BE2C (cell line): ENCODE measurements around the gene SECTM1.

Source experiments
- DNase-seq: peaks from one replicate; pipeline ENCODE4 v3.0.0-alpha.2; 2020
- H3K27me3 ChIP-seq: fragments of 250-450 bp; sonication (Bioruptor Pico); 2 replicates; pipeline ENCODE4 v1.5.1; 2020; ENCODE audit warnings: mild to moderate bottlenecking
- H3K36me3 ChIP-seq: fragments of 250-450 bp; sonication (Bioruptor Pico); 2 replicates; pipeline ENCODE4 v1.5.1; 2020; ENCODE audit warnings: mild to moderate bottlenecking
- H3K4me1 ChIP-seq: fragments of 250-450 bp; sonication (Bioruptor Pico); 2 replicates; pipeline ENCODE4 v1.5.1; 2020
- H3K4me3 ChIP-seq: 2 replicates; pipeline ENCODE4 v1.5.1; 2011; ENCODE audit warnings: low read depth, low read length
- H3K9me3 ChIP-seq: fragments of 250-450 bp; sonication (Bioruptor Pico); 2 replicates; pipeline ENCODE4 v1.5.1; 2020
- TF ChIP-seq, protein P1 (sequence below): IDR thresholded peaks from 2 replicates; pipeline ENCODE4 v1.5.1; 2012; ENCODE audit warnings: mild to moderate bottlenecking, low read depth, low read length

SECTM1 gene

DNA sequence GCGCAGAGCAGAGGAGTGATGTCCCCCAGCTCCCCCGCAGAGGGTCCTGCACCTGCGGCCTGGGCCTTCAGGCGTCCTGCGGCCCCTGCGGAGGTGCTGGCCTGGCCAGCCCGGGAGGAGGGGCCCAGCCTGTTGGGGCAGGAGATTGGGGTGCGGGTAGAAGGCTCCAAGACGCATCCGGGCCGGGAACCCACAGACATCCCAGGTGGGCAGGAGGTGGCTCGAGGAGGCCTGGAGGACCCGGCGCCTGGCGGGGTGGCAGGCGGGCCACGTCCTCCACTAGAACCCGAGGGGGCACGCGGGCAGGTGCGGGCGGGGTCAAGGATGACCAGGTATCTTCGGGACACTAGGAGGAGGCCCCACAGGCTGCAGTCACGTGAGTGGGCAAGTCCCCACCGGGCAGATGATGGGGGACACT, 647 bp upstream of the SECTM1 start:
- DNase-seq: no peak

DNA sequence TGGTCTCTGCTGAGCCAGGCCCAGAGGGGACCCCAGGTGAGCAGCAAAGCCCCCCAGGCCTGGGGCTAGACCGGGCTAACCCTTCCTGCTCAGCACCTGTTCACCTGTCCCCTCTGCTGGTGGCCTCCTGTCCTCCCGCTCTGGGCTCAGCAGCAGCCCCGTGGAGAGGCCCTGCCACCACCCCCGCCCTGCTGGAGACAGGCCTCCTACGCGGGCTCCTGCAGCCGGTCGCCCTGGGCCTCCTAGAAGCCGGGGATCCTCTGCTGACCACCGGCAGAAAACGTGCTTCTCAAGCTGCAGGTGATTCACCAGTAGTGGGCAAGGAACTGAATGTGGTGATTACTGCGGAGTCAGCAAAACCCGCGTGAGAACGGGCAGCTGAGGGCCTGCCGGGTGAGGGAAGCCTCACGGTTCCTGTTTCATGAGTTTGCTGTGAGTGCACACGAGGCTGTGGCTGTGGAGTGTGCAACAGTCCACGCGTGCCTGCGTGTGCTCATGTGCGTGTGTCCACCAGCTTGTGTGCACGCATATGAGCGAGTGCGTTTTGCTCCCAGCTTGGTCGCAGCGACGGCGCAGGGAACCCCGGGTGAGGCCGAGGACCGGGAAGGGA, 792 bp downstream of the SECTM1 start:
- TF ChIP-seq, protein P1, sequence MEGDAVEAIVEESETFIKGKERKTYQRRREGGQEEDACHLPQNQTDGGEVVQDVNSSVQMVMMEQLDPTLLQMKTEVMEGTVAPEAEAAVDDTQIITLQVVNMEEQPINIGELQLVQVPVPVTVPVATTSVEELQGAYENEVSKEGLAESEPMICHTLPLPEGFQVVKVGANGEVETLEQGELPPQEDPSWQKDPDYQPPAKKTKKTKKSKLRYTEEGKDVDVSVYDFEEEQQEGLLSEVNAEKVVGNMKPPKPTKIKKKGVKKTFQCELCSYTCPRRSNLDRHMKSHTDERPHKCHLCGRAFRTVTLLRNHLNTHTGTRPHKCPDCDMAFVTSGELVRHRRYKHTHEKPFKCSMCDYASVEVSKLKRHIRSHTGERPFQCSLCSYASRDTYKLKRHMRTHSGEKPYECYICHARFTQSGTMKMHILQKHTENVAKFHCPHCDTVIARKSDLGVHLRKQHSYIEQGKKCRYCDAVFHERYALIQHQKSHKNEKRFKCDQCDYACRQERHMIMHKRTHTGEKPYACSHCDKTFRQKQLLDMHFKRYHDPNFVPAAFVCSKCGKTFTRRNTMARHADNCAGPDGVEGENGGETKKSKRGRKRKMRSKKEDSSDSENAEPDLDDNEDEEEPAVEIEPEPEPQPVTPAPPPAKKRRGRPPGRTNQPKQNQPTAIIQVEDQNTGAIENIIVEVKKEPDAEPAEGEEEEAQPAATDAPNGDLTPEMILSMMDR: no peak
- Histone ChIP-seq H3K27me3 (peaks cover 10% of the 10 kb centered on the region), H3K4me3 (peak overlapping the region; percentile 31), H3K4me1 (peaks cover 48% of the 10 kb centered on the region), H3K36me3 (no peaks in the 10 kb centered on the region), H3K9me3 (no peaks in the 10 kb centered on the region)
- peak; percentile 16 for DNase-seq

More for the DNA sequence above, 647 bp upstream of the SECTM1 start:
- TF ChIP-seq, protein P1: no peak
- H3K4me3 ChIP-seq: no peak overlapping the region
- no peaks in the 10 kb centered on the region for H3K36me3 ChIP-seq
- peaks cover 35% of the 10 kb centered on the region for H3K4me1 ChIP-seq
- no peaks in the 10 kb centered on the region for H3K9me3 ChIP-seq
- H3K27me3 ChIP-seq: peaks cover 10% of the 10 kb centered on the region

DNA sequence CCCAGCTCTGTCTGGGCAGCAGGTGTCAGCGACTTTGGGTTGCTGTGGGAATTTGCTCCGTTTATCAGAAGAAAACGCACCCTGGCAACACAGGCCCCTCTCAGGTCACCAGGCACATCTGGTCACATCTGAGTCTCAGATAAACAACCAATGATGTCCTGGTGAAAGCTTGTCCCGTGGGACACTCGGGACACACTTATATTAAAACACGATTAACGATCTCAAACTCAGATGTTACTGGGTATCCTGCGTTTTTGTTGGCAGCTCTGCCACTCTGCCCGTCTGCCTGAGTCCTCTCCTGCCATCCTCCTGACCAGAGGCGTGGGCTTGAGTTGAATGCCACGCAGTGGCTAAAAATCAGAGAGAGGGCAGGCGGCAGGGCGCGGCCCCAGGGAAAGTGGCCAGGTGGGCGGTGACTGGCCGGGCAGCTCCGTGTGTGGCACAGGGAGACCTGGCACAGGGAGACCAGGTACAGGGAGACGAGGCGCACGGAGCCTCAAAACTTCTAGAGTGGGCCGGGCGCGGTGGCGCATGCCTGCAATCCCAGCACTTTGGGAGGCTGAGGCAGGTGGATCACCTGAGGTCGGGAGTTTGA, 2.1 kb downstream of the SECTM1 start:
- TF ChIP-seq, protein P1: no peak
- Histone ChIP-seq H3K4me1 (peaks cover 48% of the 10 kb centered on the region), H3K27me3 (peaks cover 10% of the 10 kb centered on the region), H3K36me3 (no peaks in the 10 kb centered on the region), H3K9me3 (no peaks in the 10 kb centered on the region), H3K4me3 (no peak overlapping the region)
- peak; percentile 17 for DNase-seq

DNA sequence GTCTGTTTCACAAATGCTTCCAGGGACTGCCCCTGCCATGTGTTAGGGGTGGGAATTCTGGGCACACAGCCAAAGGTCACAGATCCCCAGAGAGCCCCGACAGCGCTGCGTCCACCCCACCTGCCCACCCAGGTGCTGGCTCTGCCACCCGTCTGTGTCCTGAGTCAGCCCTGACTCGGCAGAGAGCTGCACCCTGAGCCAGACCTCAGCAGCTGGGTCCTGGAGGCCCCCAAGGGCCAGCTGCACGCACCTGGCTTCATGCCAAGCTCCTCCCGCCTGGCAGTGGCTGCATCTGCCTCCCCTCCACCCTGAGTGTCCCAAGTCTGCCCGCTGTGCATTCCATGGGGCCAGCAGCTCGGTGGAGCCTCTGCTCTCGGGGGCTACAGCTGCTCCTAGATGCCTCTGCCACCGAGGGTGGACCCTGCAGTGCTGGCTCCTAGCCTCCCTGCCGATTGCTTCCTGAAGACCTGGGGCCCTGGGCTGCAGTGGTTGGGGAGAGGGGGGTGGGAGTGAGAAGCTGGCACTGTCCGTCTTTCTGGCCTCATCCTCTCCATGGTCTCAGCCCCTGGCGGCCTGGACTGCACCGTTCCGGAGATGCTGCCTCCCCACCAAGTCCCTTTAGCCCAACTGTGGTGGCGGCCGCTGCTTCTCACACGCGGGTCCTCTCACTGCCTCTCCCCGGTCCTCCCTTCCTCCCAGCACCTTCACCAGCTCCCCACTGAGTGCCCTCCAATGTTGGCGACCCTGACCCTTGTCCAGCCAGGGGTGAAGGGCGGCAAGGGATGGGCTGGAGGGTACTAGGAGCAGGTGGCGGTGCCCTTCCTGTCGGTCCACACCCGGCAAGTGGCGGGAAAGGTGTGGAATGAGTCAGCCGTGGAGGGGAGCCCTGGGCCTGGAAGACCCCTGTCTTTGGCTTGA, 3.0 kb downstream of the SECTM1 start:
- H3K4me3 ChIP-seq: peak overlapping the region; percentile 3; the same call in 1 of the 2 replicates
- H3K4me1 ChIP-seq: peaks cover 48% of the 10 kb centered on the region
- DNase-seq: peak; percentile 97

DNA sequence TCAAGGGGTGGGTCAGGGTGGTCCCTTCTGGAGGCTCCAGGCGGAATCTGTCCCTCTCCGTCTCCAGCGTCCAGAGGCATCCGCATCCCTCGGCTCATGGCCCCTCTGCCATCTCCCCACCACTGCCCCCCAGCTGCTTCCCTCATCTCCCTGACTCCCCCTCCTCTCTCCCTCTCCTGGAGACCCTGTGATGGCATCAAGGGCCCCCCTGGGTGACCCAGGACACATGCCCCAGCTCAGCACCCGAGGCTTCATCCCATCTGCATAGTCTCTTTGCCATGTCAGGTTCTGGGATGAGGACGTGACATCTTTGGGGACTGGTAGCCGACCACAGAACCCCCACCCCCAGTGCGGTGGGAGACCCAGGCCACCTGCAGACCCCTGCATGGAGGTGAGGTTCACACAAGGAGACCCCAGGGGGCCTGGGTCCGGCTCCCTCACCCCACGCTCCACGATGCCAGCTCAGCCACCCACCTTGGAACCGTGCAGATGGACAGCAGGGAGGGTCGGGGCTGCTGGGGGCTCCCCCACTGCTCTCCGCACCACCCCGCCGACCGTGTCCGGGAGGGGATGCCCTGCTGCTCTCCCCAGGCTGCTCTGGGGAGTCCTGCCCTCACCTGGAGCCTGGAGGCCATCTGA, 3.8 kb downstream of the SECTM1 start:
- H3K4me3 ChIP-seq: peak overlapping the region; percentile 3; the same call in 1 of the 2 replicates
- TF ChIP-seq, protein P1: no peak
- H3K27me3 ChIP-seq: peaks cover 10% of the 10 kb centered on the region
- DNase-seq: no peak
- no peaks in the 10 kb centered on the region for H3K9me3 ChIP-seq
- peaks cover 48% of the 10 kb centered on the region for H3K4me1 ChIP-seq
- H3K36me3 ChIP-seq: no peaks in the 10 kb centered on the region

More for the DNA sequence above, 3.0 kb downstream of the SECTM1 start:
- H3K36me3 ChIP-seq: no peaks in the 10 kb centered on the region
- TF ChIP-seq, protein P1: no peak
- no peaks in the 10 kb centered on the region for H3K9me3 ChIP-seq
- H3K27me3 ChIP-seq: peaks cover 10% of the 10 kb centered on the region
